Stomach (tissue), 9 donors: ENCODE results near the gene CST4. TPM values are rescaled to one million over a fixed set of nuclear protein-coding genes. Genes with fewer than 3 reads are reported as not detected.

Experiments used
- DNase-seq, 2 donors: peaks; one replicate each; pipeline versions ENCODE4 v3.0.0 to v3.0.0-alpha.2; 2013 to 2019
- H3K27ac ChIP-seq, 5 donors: fragments of 200-600 bp in 4 of 5; sonication (generic) in 4 of 5; one replicate each; pipeline ENCODE4 v1.5.1; 2013 to 2019; ENCODE audit warnings: mild to moderate bottlenecking in 1 of 5, moderate library complexity in 1 of 5
- H3K27me3 ChIP-seq, 3 donors: fragments of 200-600 bp; sonication (generic); one replicate each; pipeline ENCODE4 v1.5.1; 2017 to 2019; ENCODE audit warnings: mixed run types in 1 of 3
- H3K36me3 ChIP-seq, 4 donors: fragments of 200-600 bp; sonication (generic); 1 replicate in 3 of 4; 2 replicates in 1 of 4; pipeline ENCODE4 v1.5.1; 2016 to 2019
- H3K4me1 ChIP-seq, 4 donors: fragments of 200-600 bp; sonication (generic); one replicate each; pipeline ENCODE4 v1.5.1; 2016 to 2019
- H3K4me3 ChIP-seq, 4 donors: fragments of 200-600 bp; sonication (generic) in 3 of 4; one replicate each; pipeline ENCODE4 v1.5.1; 2016 to 2019; ENCODE audit warnings: mild to moderate bottlenecking in 1 of 4
- H3K9me3 ChIP-seq, 4 donors: fragments of 200-600 bp; sonication (generic); one replicate each; pipeline ENCODE4 v1.5.1; 2016 to 2019
- EP300 ChIP-seq: sonication (generic); formaldehyde crosslinking; IDR thresholded peaks from one replicate; pipeline ENCODE4 v1.6.1; 2017; ENCODE audit warnings: antibody characterized with exemption
- POLR2A ChIP-seq, 4 donors: fragments of 450-650 bp; IDR thresholded peaks; one replicate each; pipeline ENCODE4 v1.6.1; 2016; ENCODE audit warnings: antibody characterized with exemption in 4 of 4, control low read depth in 2 of 4, mild to moderate bottlenecking in 1 of 4, moderate library complexity in 1 of 4
- POLR2AphosphoS5 ChIP-seq, 3 donors: sonication (generic); formaldehyde crosslinking; IDR thresholded peaks; one replicate each; pipeline ENCODE4 v1.6.1; 2016; ENCODE audit warnings: antibody characterized with exemption in 3 of 3
- WGBS, 5 donors: extraction: QIAGEN DNeasy Blood & Tissue Kit in 3 of 5; methylation state at CpG; one replicate each; pipeline versions ENCODE4 v1.1.5 to v1.1.7; 2013 to 2018; 5-methylcytosine and 5-hydroxymethylcytosine counted together
- intact Hi-C: fragments of 100-400 bp; cut with DNase I; formaldehyde crosslinking; loops from one replicate; pipeline ENCODE4 v1.15.1; 2023; ENCODE audit warnings: low total_unique reads
- polyA plus RNA-seq, 3 donors: library from polyadenylated mRNA; stranded (reverse); fragments of 200-250 nt; gene quantifications; one replicate each; pipeline ENCODE4 v1.2.3, GENCODE V29; 2013
- total RNA-seq, 5 donors: library from RNA; depleted of rRNA; stranded (reverse); fragments of >200 nt; gene quantifications; one replicate each; pipeline versions ENCODE4 v1.1.0 to v1.2.3, GENCODE V29; 2014 to 2016
- TF ChIP-seq, protein P1 (sequence below), 7 experiments: fragments of 450-650 bp in 4 of 7; fragments of 200-600 bp in 3 of 7; sonication (generic) in 3 of 7; IDR thresholded peaks; one replicate each; pipeline ENCODE4 v1.5.1; 2016 to 2019; ENCODE audit warnings: antibody characterized with exemption in 7 of 7, control low read depth in 2 of 7, mild to moderate bottlenecking in 1 of 7
- donor health status: healthy with polysubstance abuse.
- donor health status: Bipolar disorder and iron deficiency.
- donor health status: healthy.

CST4 gene
- total and polyA plus RNA-seq, 8 donors = not detected

DNA sequence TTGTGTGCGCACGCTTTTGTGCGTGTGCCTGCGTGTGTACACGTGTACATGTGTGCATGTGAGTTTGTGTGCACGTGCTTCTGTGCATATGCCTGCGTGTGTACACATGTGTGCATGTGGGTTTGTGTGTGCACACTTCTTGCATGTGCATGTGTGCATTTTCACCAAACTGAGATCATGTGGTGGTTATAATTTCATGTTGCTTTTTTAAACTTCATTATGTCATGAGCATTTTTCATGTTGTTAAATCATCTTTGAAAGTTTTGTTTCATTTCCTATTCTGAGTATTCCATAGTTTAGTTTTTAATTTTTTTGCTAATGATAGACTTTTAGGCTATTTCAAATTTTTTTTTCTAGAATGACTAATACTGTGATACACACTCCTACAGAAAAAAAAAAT, 44.7 kb downstream of the CST4 start:
- WGBS, 5 donors = 95 to 98% (median 96%) methylated on average over 7 of the region's 7 CpGs
- Histone ChIP-seq H3K27me3 (no peaks in the 10 kb centered on the region), H3K4me3 (no peak overlapping the region), H3K27ac (no peak overlapping the region), H3K4me1 (peaks cover 0 to 25% (median 18%) of the 10 kb centered on the region in 4 donors), H3K9me3 (no peaks in the 10 kb centered on the region), H3K36me3 (no peaks in the 10 kb centered on the region)
- intact Hi-C loops = no loop called here
- DNase-seq = no peak
- TF ChIP-seq POLR2A (IDR thresholded peaks at IDR 0.05) = no peak
- no peak for TF ChIP-seq POLR2AphosphoS5 (IDR thresholded peaks at IDR 0.05)

DNA sequence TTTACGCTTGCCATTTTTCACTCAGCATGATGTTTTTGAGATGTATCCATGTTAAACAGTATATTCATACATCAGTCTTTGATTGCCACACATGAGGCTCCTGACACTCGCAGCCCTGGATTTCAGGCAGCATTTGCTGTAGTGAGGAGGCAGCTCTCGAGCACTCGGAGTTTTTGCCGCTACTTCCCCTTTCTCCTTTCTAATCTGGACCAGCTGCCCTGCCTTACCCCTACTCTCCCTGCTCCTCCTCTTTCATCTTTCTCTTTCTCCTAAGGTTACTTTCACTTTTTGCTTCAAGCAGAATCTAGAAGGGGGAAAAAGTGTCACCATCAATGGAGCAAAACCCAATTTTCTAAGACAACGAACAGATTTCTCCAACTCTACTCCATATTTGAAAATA, 45.2 kb downstream of the CST4 start:
- Histone ChIP-seq H3K36me3 (no peaks in the 10 kb centered on the region), H3K27ac (no peak overlapping the region), H3K9me3 (no peaks in the 10 kb centered on the region), H3K4me1 (peaks cover 0 to 28% (median 18%) of the 10 kb centered on the region in 4 donors), H3K27me3 (no peaks in the 10 kb centered on the region), H3K4me3 (no peak overlapping the region)
- DNase-seq = no peak
- intact Hi-C loops = no loop called here
- 71 to 82% (median 80%) methylated on average over 6 of the region's 6 CpGs for WGBS, 5 donors
- TF ChIP-seq, protein P1, sequence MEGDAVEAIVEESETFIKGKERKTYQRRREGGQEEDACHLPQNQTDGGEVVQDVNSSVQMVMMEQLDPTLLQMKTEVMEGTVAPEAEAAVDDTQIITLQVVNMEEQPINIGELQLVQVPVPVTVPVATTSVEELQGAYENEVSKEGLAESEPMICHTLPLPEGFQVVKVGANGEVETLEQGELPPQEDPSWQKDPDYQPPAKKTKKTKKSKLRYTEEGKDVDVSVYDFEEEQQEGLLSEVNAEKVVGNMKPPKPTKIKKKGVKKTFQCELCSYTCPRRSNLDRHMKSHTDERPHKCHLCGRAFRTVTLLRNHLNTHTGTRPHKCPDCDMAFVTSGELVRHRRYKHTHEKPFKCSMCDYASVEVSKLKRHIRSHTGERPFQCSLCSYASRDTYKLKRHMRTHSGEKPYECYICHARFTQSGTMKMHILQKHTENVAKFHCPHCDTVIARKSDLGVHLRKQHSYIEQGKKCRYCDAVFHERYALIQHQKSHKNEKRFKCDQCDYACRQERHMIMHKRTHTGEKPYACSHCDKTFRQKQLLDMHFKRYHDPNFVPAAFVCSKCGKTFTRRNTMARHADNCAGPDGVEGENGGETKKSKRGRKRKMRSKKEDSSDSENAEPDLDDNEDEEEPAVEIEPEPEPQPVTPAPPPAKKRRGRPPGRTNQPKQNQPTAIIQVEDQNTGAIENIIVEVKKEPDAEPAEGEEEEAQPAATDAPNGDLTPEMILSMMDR (IDR thresholded peaks at IDR 0.05) = no peak
- no peak for TF ChIP-seq POLR2AphosphoS5 (IDR thresholded peaks at IDR 0.05)
- no peak for TF ChIP-seq EP300
- TF ChIP-seq POLR2A (IDR thresholded peaks at IDR 0.05) = no peak

DNA sequence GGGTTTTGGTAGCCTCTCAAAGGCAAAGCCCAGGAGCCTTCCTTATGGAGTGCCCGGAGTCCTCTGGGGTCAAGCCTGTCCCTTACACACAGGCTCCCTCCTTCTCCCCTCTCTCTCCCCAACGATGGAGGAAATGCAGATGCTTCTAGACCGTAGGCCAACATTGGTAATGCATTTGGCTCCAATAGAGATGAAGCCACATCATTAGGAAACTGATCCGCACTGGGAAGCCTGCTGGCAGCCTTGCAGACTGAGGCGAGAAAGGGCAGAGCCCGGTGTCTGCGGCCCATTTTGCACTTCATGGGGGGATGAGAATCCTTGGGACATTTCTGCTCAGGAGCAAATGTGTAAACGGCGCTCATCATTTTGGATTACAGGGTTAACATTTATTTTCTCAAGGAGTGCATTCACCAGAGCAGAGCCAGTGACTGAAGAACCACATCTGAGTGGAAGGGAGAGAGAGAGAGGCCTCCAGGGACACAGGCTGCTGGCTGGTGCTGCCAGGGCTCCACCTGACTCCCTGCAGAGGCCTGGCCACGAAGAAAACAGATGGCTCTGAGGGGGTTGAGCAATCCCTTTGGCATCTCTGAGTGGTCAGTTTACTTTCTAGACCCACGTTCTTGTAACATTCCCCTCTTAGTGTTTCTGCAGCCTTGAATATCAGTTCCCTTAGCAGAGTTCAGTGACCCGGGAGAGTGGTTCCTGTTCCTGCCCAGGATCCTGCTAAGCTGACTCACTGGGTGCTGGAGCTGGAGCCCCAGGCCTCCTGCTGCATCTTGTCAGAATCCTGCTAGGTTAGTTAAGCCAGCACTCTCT, 46.7 kb downstream of the CST4 start:
- Histone ChIP-seq H3K4me3 (no peak overlapping the region), H3K27ac (peak overlapping the region in 4 of 5 donors; percentile 18 to 97 (median 36)), H3K27me3 (peaks cover 0 to 6% (median 0%) of the 10 kb centered on the region in 3 donors), H3K36me3 (no peaks in the 10 kb centered on the region), H3K9me3 (no peaks in the 10 kb centered on the region), H3K4me1 (peaks cover 0 to 35% (median 21%) of the 10 kb centered on the region in 4 donors)
- TF ChIP-seq, protein P1 (IDR thresholded peaks at IDR 0.05) = no peak
- peak in 1 of 3 donors; percentile 34 for TF ChIP-seq POLR2AphosphoS5 (IDR thresholded peaks at IDR 0.05)
- 60 to 66% (median 64%) methylated on average over 12 of the region's 12 CpGs for WGBS, 5 donors
- DNase-seq = no peak
- intact Hi-C loops = no loop called here

DNA sequence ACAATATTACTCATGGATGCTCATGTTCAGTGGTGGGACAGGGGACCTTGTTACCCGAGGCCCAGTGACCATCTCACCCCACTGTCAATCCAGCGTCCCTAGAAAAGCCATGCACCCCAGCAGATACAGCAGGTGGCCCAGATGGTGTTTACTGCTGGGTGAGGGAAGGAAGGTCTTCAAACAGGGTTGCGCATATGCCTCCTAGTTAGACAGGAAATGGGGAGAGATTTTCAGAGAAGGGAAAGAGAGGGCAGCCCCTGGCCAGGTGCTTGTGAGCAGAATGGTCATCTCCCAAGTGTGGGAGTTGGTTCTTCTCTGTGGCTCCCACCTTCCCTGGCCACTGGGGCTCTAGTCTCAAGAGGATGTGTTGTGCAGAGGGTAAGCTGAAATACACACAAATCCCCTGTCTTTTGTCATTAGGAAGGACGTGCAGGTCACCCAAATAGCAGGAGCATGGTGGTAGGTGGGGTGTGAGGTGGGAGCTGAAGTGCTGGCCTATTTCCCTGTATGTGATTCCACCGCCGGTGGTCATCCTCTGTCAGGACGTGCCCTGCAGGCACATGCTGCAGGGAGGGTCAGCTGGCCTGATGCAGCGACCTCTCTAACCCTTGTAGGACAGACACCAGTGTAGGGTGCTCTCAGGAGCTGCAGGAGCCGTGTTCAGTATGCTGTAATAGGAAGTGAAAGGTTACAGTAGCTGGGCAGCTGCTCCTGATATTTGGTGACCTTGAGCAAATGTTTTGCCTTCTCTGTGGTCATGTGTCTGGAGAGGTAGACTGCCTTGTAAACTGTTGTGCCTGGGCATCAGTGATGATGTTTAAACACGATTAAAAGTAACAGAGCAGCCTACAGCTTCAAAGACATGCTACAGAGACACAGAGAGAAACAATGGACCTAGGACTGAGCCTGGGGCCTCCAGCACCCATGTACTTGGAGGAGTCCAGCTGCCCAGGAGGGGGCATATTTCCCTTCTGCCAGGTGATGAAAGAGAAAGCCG, 47.9 kb downstream of the CST4 start:
- TF ChIP-seq POLR2A (IDR thresholded peaks at IDR 0.05) (no peak), EP300 (no peak), POLR2AphosphoS5 (IDR thresholded peaks at IDR 0.05) (no peak)
- TF ChIP-seq, protein P1 (IDR thresholded peaks at IDR 0.05) = no peak
- intact Hi-C loops = no loop called here
- H3K9me3 ChIP-seq = no peaks in the 10 kb centered on the region
- no peaks in the 10 kb centered on the region for H3K36me3 ChIP-seq
- peaks cover 7 to 45% (median 32%) of the 10 kb centered on the region in 4 donors for H3K4me1 ChIP-seq
- H3K4me3 ChIP-seq = no peak overlapping the region
- H3K27me3 ChIP-seq = peaks cover 0 to 7% (median 0%) of the 10 kb centered on the region in 3 donors
- 74 to 80% (median 79%) methylated on average over 7 to 11 of the region's 11 CpGs for WGBS, 5 donors
- peak overlapping the region in 2 of 5 donors; percentile 0 to 97 for H3K27ac ChIP-seq
- no peak for DNase-seq
